HepG2 (cell line): ENCODE data around the gene HDGFL3.

Experiments used
- CTCF ChIP-seq: sonication (generic); formaldehyde crosslinking; IDR thresholded peaks from 2 replicates; pipeline ENCODE4 v1.5.0; 2020; ENCODE audit warnings: mild to moderate bottlenecking, missing genetic modification reagents, moderate library complexity
- GTF2F1 ChIP-seq: fragments of 150-350 bp; IDR thresholded peaks from 2 replicates; pipeline ENCODE4 v1.6.1; 2014; ENCODE audit warnings: low read length
- POLR2AphosphoS5 ChIP-seq: IDR thresholded peaks from 2 replicates; pipeline ENCODE4 v1.6.1; 2012; ENCODE audit warnings: low read depth, low read length
- RBAK ChIP-seq: sonication (generic); formaldehyde crosslinking; IDR thresholded peaks from 2 replicates; pipeline ENCODE4 v1.5.1; 2020; ENCODE audit warnings: mild to moderate bottlenecking, missing genetic modification reagents

GRCh38 chr15:83105440-83105839 is 102.2 kb downstream of the HDGFL3 start:
- no peak for TF ChIP-seq GTF2F1
- no peak for TF ChIP-seq RBAK (CRISPR knock-in tag)
- TF ChIP-seq POLR2AphosphoS5 = no peak
- no peak for TF ChIP-seq CTCF (CRISPR knock-in tag)
